Activated B cell treated with CpG ODN at 0.5 μM for 24 hours (primary cell): ENCODE results near the gene FBXW8. TPM values are rescaled to one million over a fixed set of nuclear protein-coding genes. Genes with fewer than 3 reads are reported as not detected.

Experiments
- ATAC-seq: fragments of 200-7000 bp; cut with Tn5 transposase; one replicate; pipeline ENCODE4 v1.10.0; 2021; ENCODE audit warnings: low read depth, mild to moderate bottlenecking, moderate library complexity
- CTCF ChIA-PET: fragments of 350-600 bp; sonication (Branson Sonifier 250); formaldehyde crosslinking; loops from one replicate; lab custom pipeline; 2021; ENCODE audit warnings: antibody characterized with exemption; lab: Charles Lee
- POLR2A ChIA-PET: fragments of 350-600 bp; sonication (Branson Sonifier 250); formaldehyde crosslinking; loops from one replicate; lab custom pipeline; 2021; ENCODE audit warnings: antibody characterized with exemption; lab: Charles Lee
- DNase-seq: peaks from one replicate; pipeline ENCODE4 v3.0.0; 2022
- H3K27ac Mint-ChIP-seq: one replicate; pipeline ENCODE4 v1.8.0; 2020; ENCODE audit warnings: mixed read lengths
- H3K27me3 Mint-ChIP-seq: one replicate; pipeline ENCODE4 v1.8.0; 2021; ENCODE audit warnings: mixed read lengths
- H3K36me3 Mint-ChIP-seq: one replicate; pipeline ENCODE4 v1.8.0; 2021; ENCODE audit warnings: low read depth, mixed read lengths
- H3K4me1 Mint-ChIP-seq: one replicate; pipeline ENCODE4 v1.8.0; 2021; ENCODE audit warnings: mixed read lengths
- H3K4me3 Mint-ChIP-seq: one replicate; pipeline ENCODE4 v1.8.0; 2020; ENCODE audit warnings: mild to moderate bottlenecking, mixed read lengths
- H3K9me3 Mint-ChIP-seq: one replicate; pipeline ENCODE4 v1.8.0; 2020; ENCODE audit warnings: mixed read lengths
- CTCF ChIP-seq: fragments of 200-600 bp; IDR thresholded peaks from one replicate; pipeline ENCODE4 v1.8.0; 2022; ENCODE audit warnings: antibody characterized with exemption, mild to moderate bottlenecking
- intact Hi-C: fragments of 100-400 bp; cut with micrococcal nuclease; formaldehyde crosslinking; loops from one replicate; pipeline ENCODE4 v1.15.1; 2024
- total RNA-seq: library from RNA; stranded (reverse); gene quantifications from 2 replicates; pipeline ENCODE4 v1.2.3, GENCODE V29; 2022

The FBXW8 gene
- total RNA-seq, 1 donor from 2014 or later, result 17.6 TPM

GRCh38 chr12:116916122-116916521 lies 5.4 kb downstream of the FBXW8 start:
- CTCF ChIA-PET, result no interaction called here

GRCh38 chr12:116916714-116917114 lies 6.0 kb downstream of the FBXW8 start:
- POLR2A ChIA-PET, result no interaction called here

More at GRCh38 chr12:116916122-116916521, 5.4 kb downstream of the FBXW8 start:
- H3K27ac Mint-ChIP-seq, result no peak overlapping the region
- DNase-seq, result no peak
- intact Hi-C loops, result no loop called here
- no peaks in the 10 kb centered on the region for H3K27me3 Mint-ChIP-seq
- TF ChIP-seq CTCF, result no peak
- H3K9me3 Mint-ChIP-seq, result no peaks in the 10 kb centered on the region
- H3K4me3 Mint-ChIP-seq, result no peak overlapping the region
- POLR2A ChIA-PET, result no interaction called here
- H3K36me3 Mint-ChIP-seq, result peaks cover 10% of the 10 kb centered on the region
- H3K4me1 Mint-ChIP-seq, result peaks cover 67% of the 10 kb centered on the region
- ATAC-seq, result no peak

GRCh38 chr12:116918464-116918863 lies 7.7 kb downstream of the FBXW8 start:
- intact Hi-C loops, result no loop called here
- POLR2A ChIA-PET, result interaction anchor here (0.7 to 2.6 kb wide), 2 partner anchors 8 to 62 kb away, joined by 4 to 9 read pairs; partner anchors contain the start of gene FBXW8
- H3K9me3 Mint-ChIP-seq, result no peaks in the 10 kb centered on the region
- no peak for TF ChIP-seq CTCF
- ATAC-seq (no peak), DNase-seq (no peak)
- no peak overlapping the region for H3K27ac Mint-ChIP-seq
- peaks cover 10% of the 10 kb centered on the region for H3K36me3 Mint-ChIP-seq
- H3K4me3 Mint-ChIP-seq, result no peak overlapping the region
- H3K27me3 Mint-ChIP-seq, result no peaks in the 10 kb centered on the region
- CTCF ChIA-PET, result no interaction called here
- H3K4me1 Mint-ChIP-seq, result peaks cover 62% of the 10 kb centered on the region

More at GRCh38 chr12:116916714-116917114, 6.0 kb downstream of the FBXW8 start:
- DNase-seq (no peak), ATAC-seq (peak; percentile 47)
- peaks cover 67% of the 10 kb centered on the region for H3K4me1 Mint-ChIP-seq
- intact Hi-C loops, result no loop called here
- peak overlapping the region; percentile 54 for H3K27ac Mint-ChIP-seq
- H3K27me3 Mint-ChIP-seq, result no peaks in the 10 kb centered on the region
- TF ChIP-seq CTCF, result no peak
- no peak overlapping the region for H3K4me3 Mint-ChIP-seq
- no peaks in the 10 kb centered on the region for H3K9me3 Mint-ChIP-seq
- H3K36me3 Mint-ChIP-seq, result peaks cover 10% of the 10 kb centered on the region
- CTCF ChIA-PET, result interaction anchor here (0.6 kb wide), 1 partner anchor 841 kb away, joined by 4 read pairs; no protein-coding TSS in a partner anchor

- peaks cover 64% of the 10 kb centered on the region for H3K4me1 Mint-ChIP-seq
- ATAC-seq (peak; percentile 91), DNase-seq (no peak)
- H3K27ac Mint-ChIP-seq, result no peak overlapping the region
- H3K4me3 Mint-ChIP-seq, result peak overlapping the region; percentile 4
- H3K36me3 Mint-ChIP-seq, result peaks cover 9% of the 10 kb centered on the region
- H3K9me3 Mint-ChIP-seq, result no peaks in the 10 kb centered on the region
- CTCF ChIA-PET, result no interaction called here
- intact Hi-C loops, result no loop called here
- POLR2A ChIA-PET, result interaction anchor here (0.6 to 2.6 kb wide), 2 partner anchors 8 to 62 kb away, joined by 9 read pairs; partner anchors contain the start of gene FBXW8
- TF ChIP-seq CTCF, result no peak
- no peaks in the 10 kb centered on the region for H3K27me3 Mint-ChIP-seq
These were observed 8.5 kb downstream of the FBXW8 start for GRCh38 chr12:116919247-116919661.

- H3K4me3 Mint-ChIP-seq, result peak overlapping the region; percentile 5
- intact Hi-C loops, result no loop called here
- peak overlapping the region; percentile 5 for H3K27ac Mint-ChIP-seq
- H3K27me3 Mint-ChIP-seq, result no peaks in the 10 kb centered on the region
- ATAC-seq, result no peak
- H3K4me1 Mint-ChIP-seq, result peaks cover 68% of the 10 kb centered on the region
- no peak for TF ChIP-seq CTCF
- CTCF ChIA-PET, result interaction anchor here (0.7 kb wide), 1 partner anchor 39 kb away, joined by 3 read pairs; the partner anchor contains the start of gene HRK
- no peaks in the 10 kb centered on the region for H3K9me3 Mint-ChIP-seq
- POLR2A ChIA-PET, result interaction anchor here (2.6 kb wide), 1 partner anchor 9 kb away, joined by 9 read pairs; the partner anchor contains the start of gene FBXW8
- DNase-seq, result no peak
- H3K36me3 Mint-ChIP-seq, result peaks cover 7% of the 10 kb centered on the region
These were observed 9.1 kb downstream of the FBXW8 start for GRCh38 chr12:116919706-116920485.
